Right lobe of liver (tissue), 6 donors: ENCODE measurements around the gene NCOA5. TPM values are rescaled to one million over a fixed set of nuclear protein-coding genes. Genes with fewer than 3 reads are reported as not detected.

Source experiments
- ATAC-seq, 4 donors: fragments of 200-7000 bp; cut with Tn5 transposase; one replicate each; pipeline ENCODE4 v1.9.1; 2020; ENCODE audit warnings: mild to moderate bottlenecking in 4 of 4, moderate library complexity in 4 of 4
- DNase-seq, 3 donors: peaks; one replicate each; pipeline ENCODE4 v3.0.0-alpha.2; 2020
- H3K27ac ChIP-seq, 3 donors: fragments of 200-600 bp; one replicate each; pipeline ENCODE4 v1.8.0; 2022
- H3K27me3 ChIP-seq, 2 donors: fragments of 200-600 bp; one replicate each; pipeline ENCODE4 v1.8.0; 2022
- H3K36me3 ChIP-seq, 4 donors: fragments of 200-600 bp; sonication (generic) in 1 of 4; one replicate each; pipeline versions ENCODE4 v1.5.1 to v1.8.0; 2017 to 2022; ENCODE audit warnings: control low read depth in 1 of 4
- H3K4me1 ChIP-seq, 4 donors: fragments of 200-600 bp; sonication (generic) in 1 of 4; one replicate each; pipeline versions ENCODE4 v1.5.1 to v1.8.0; 2017 to 2022; ENCODE audit warnings: control low read depth in 1 of 4
- H3K4me3 ChIP-seq, 3 donors: fragments of 200-600 bp; one replicate each; pipeline ENCODE4 v1.8.0; 2022
- H3K9me3 ChIP-seq, 4 donors: fragments of 200-600 bp; sonication (generic) in 1 of 4; one replicate each; pipeline versions ENCODE4 v1.5.1 to v1.8.0; 2017 to 2022; ENCODE audit warnings: control low read depth in 1 of 4
- POLR2A ChIP-seq: fragments of 450-650 bp; IDR thresholded peaks from one replicate; pipeline ENCODE4 v1.6.1; 2017; ENCODE audit warnings: antibody characterized with exemption, mild to moderate bottlenecking
- WGBS: methylation state at CpG from one replicate; pipeline ENCODE4 v1.1.6; 2018; ENCODE audit warnings: low coverage, low lambda C conversion rate; ENCODE audit not compliant: insufficient coverage; ENCODE audit errors: missing lambda C conversion rate; 5-methylcytosine and 5-hydroxymethylcytosine counted together
- intact Hi-C, 2 donors: fragments of 100-400 bp; cut with DNase I; formaldehyde crosslinking; loops; one replicate each; pipeline versions ENCODE4 v1.11.2 to v1.14.1; 2022
- total RNA-seq, 6 experiments: library from RNA; depleted of rRNA in 2 of 6; stranded (reverse); fragments of >200 nt in 2 of 6; fragmentation: NEBNext Ultra II Directional in 3 of 6; extraction: Animal tissue kit (Norgen Biotek cat#: 25700) in 3 of 6; gene quantifications; one replicate each; pipeline versions ENCODE4 v1.1.0 to v1.2.4, GENCODE V29; 2016 to 2023
- TF ChIP-seq, protein P1 (sequence below), 4 donors: fragments of 200-600 bp in 3 of 4; fragments of 450-650 bp in 1 of 4; IDR thresholded peaks; one replicate each; pipeline versions ENCODE4 v1.5.1 to v1.8.0; 2016 to 2022; ENCODE audit warnings: antibody characterized with exemption in 4 of 4, mild to moderate bottlenecking in 2 of 4
- donor health status: DM: no; HTN: yes; CAD: no.
- donor health status: DM: no; HTN: no; CAD: no.
- donor health status: DM: no; HTN: no; CAD: no.
- donor health status: DM: no; HTN: yes; CAD: no.
- donor health status: DM: no; HTN: yes; CAD: no.

NCOA5 gene
- total RNA-seq, 6 experiments from 2014 or later = 5.1 to 10.4 (median 8.8) TPM

DNA sequence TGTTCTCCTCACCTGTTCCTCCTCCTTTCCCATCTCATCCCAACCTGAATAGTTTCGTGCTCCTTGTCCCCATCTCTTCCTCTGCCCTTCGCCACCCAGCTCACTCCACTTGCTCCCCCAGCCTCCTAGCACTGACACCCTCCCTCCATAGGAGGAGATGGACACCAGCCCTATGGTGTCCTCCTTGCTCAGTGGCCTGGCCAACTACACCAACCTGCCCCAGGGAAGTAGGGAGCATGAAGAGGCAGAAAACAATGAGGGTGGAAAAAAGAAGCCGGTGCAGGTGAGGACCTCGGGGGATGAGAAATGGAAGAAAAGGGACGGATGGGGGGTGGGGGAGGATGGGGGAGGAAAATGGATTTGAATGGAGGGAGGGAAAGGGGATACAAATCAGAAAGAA is 54.5 kb downstream of the NCOA5 start:
- 30% methylated on average over 5 of the region's 5 CpGs for WGBS
- H3K9me3 ChIP-seq = no peaks in the 10 kb centered on the region
- ATAC-seq (no peak), DNase-seq (no peak)
- no peaks in the 10 kb centered on the region for H3K4me1 ChIP-seq
- no peaks in the 10 kb centered on the region for H3K36me3 ChIP-seq
- intact Hi-C loops = no loop called here
- peaks cover 0 to 15% of the 10 kb centered on the region in 2 donors for H3K27me3 ChIP-seq
- no peak for TF ChIP-seq POLR2A
- TF ChIP-seq, protein P1, sequence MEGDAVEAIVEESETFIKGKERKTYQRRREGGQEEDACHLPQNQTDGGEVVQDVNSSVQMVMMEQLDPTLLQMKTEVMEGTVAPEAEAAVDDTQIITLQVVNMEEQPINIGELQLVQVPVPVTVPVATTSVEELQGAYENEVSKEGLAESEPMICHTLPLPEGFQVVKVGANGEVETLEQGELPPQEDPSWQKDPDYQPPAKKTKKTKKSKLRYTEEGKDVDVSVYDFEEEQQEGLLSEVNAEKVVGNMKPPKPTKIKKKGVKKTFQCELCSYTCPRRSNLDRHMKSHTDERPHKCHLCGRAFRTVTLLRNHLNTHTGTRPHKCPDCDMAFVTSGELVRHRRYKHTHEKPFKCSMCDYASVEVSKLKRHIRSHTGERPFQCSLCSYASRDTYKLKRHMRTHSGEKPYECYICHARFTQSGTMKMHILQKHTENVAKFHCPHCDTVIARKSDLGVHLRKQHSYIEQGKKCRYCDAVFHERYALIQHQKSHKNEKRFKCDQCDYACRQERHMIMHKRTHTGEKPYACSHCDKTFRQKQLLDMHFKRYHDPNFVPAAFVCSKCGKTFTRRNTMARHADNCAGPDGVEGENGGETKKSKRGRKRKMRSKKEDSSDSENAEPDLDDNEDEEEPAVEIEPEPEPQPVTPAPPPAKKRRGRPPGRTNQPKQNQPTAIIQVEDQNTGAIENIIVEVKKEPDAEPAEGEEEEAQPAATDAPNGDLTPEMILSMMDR (IDR thresholded peaks at IDR 0.05) = no peak
- H3K4me3 ChIP-seq = no peak overlapping the region
- H3K27ac ChIP-seq = no peak overlapping the region

DNA sequence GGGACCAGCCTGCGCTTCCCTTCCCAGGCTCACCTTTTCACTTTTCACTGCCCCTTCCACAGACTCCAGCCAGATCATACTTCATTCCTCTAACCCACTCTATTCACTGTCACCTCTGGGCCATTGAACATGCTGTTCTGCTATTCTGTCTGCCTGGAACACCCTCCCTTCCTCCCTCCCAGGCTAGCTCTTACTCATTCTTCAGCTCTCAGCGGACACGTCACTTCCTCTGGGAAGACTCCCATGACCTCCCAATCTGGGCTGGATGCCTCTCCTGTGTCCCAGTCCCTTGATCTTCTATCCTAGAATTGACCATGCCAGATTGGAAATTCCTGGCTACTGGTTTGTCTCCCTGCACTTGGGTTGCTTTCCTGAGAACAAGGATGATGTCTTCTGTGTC is 55.7 kb downstream of the NCOA5 start:
- TF ChIP-seq POLR2A = no peak
- TF ChIP-seq, protein P1 (IDR thresholded peaks at IDR 0.05) = no peak
- H3K4me3 ChIP-seq = no peak overlapping the region
- H3K9me3 ChIP-seq = no peaks in the 10 kb centered on the region
- no peaks in the 10 kb centered on the region for H3K4me1 ChIP-seq
- H3K27ac ChIP-seq = no peak overlapping the region
- intact Hi-C loops = no loop called here
- WGBS = 55% methylated on average over 3 of the region's 3 CpGs
- H3K27me3 ChIP-seq = peaks cover under 1 to 15% of the 10 kb centered on the region in 2 donors
- DNase-seq (no peak), ATAC-seq (no peak)
- H3K36me3 ChIP-seq = no peaks in the 10 kb centered on the region

GRCh38 chr20:46031701-46032254 is 58.0 kb downstream of the NCOA5 start:
- no peak overlapping the region for H3K4me3 ChIP-seq
- no peaks in the 10 kb centered on the region for H3K4me1 ChIP-seq
- ATAC-seq (peak in 1 of 4 donors; percentile 42), DNase-seq (no peak)
- H3K27ac ChIP-seq = no peak overlapping the region
- WGBS = 2% methylated on average over 7 of the region's 55 CpGs
- no peak for TF ChIP-seq POLR2A
- TF ChIP-seq, protein P1 (IDR thresholded peaks at IDR 0.05) = no peak
- H3K27me3 ChIP-seq = peaks cover 10 to 15% of the 10 kb centered on the region in 2 donors
- no peaks in the 10 kb centered on the region for H3K36me3 ChIP-seq
- H3K9me3 ChIP-seq = no peaks in the 10 kb centered on the region
- intact Hi-C loops = no loop called here

- no peaks in the 10 kb centered on the region for H3K9me3 ChIP-seq
- 10% methylated on average over 10 of the region's 11 CpGs for WGBS
- TF ChIP-seq, protein P1 (IDR thresholded peaks at IDR 0.05) = no peak
- no peak for TF ChIP-seq POLR2A
- peaks cover 10 to 15% of the 10 kb centered on the region in 2 donors for H3K27me3 ChIP-seq
- DNase-seq (no peak), ATAC-seq (no peak)
- H3K4me3 ChIP-seq = no peak overlapping the region
- no peak overlapping the region for H3K27ac ChIP-seq
- no peaks in the 10 kb centered on the region for H3K4me1 ChIP-seq
- intact Hi-C loops = no loop called here
- H3K36me3 ChIP-seq = no peaks in the 10 kb centered on the region
Measured at GRCh38 chr20:46031014-46031569, 58.7 kb downstream of the NCOA5 start.
